ENCODE data around the gene COL6A3.
A peak's percentile ranks its signal among the peaks of the same experiment; 100 is the strongest.

COL6A3 gene

GRCh38 chr2:237350070-237350469 lies 63.9 kb downstream of the COL6A3 start:
- no peak for DNase-seq
- ATAC-seq = no peak

- ATAC-seq = no peak
- DNase-seq = no peak
These were observed 65.6 kb downstream of the COL6A3 start for GRCh38 chr2:237348281-237348865.

- no peak for ATAC-seq
These were observed 67.9 kb downstream of the COL6A3 start for GRCh38 chr2:237345891-237346640.

DNA sequence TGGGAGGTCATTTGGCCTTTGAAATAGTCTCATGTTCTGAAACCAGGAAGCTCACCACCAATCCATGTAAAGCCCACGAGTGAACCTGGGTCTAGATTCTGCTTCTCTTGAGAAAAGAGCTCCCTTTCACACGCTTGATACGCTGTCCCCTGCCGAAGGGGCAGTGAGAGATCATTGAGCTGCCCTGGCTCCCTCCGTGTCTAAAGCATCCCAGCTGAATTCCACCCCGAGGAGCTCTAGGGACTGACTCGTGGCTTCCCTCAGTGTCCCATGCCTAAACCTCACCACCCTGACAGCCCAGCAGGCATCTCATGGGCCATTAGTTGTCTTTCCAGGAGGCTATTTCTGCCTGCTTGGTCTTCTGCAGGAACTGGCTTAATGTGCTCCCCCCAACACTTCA lies 68.6 kb downstream of the COL6A3 start:
- ATAC-seq (no peak), DNase-seq (no peak)

More at GRCh38 chr2:237345891-237346640, 67.9 kb downstream of the COL6A3 start:
- DNase-seq = no peak

DNA sequence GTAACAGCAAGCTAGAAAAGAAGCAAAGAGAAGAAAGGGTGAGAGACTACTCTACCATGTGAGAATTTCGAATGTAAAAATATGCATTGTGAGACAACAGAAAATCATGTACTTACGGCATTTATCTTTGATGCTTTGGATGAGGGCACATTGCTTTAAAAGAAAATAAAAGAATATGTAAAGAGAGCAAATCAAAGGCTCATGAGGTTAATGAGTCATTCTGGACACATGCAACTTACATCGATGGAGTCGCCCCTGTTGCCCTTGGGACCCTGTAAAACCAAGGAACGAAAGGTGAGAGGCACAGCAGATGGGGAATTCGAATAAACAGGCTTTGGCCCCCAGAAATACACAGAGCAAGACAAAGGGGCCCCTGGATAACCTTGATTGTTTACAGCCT lies 69.0 kb downstream of the COL6A3 start:
- no peak for ATAC-seq
- no peak for DNase-seq

GRCh38 chr2:237343993-237344392 lies 70.0 kb downstream of the COL6A3 start:
- ATAC-seq (no peak), DNase-seq (no peak)

- no peak for DNase-seq
- no peak for ATAC-seq
These were observed 72.1 kb downstream of the COL6A3 start for GRCh38 chr2:237341872-237342271.

GRCh38 chr2:237337586-237337985 lies 76.4 kb downstream of the COL6A3 start:
- DNase-seq (no peak), ATAC-seq (no peak)

DNA sequence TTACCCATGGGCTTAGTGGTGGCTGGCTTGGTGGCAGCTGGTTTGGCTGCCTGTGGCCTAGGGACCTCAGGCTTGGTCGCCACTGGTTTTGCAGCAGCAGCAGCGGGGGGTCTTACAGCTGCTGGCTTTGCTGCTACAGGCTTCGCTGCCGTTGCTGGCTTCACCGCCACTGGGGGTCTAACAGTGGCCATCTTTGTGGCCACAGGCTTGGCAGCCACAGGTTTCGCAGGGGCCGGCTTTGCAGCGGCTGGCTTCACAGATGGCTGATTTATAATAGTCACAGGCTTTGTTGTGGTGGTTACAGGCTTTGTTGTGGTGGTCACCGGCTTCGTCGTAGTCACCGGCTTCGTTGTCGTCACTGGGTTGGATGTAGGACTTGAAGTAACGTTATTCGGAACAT lies 77.8 kb downstream of the COL6A3 start:
- DNase-seq = no peak
- no peak for ATAC-seq

DNA sequence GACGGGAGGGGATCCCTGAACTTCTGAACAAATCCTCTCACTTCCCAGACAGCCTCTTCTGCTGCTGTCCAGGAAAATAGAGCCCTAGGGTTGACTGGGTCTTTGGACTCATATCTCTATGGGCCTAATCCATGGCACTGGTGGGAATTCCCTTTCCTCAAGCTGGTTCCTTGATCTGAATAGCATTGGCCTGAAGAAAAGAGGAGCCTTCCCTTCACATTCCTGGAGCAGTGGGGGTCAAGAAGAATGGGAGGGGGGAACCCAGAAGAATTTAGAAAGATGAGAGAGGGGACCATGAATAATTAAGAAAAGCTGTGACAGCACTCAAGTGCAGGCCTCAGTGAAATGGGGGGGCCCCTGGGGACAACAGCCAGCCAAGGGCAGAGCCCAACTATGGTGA lies 80.2 kb downstream of the COL6A3 start:
- ATAC-seq (no peak), DNase-seq (no peak)

GRCh38 chr2:237330541-237330940 lies 83.4 kb downstream of the COL6A3 start:
- ATAC-seq (no peak), DNase-seq (no peak)

- ATAC-seq (no peak), DNase-seq (no peak)
These were observed 86.6 kb downstream of the COL6A3 start for GRCh38 chr2:237327175-237327950.

- ATAC-seq = no peak
- no peak for DNase-seq
These were observed 87.4 kb downstream of the COL6A3 start for GRCh38 chr2:237326266-237327171.

- ATAC-seq (no peak), DNase-seq (no peak)
These were observed 89.1 kb downstream of the COL6A3 start for GRCh38 chr2:237324837-237325236.

- DNase-seq = no peak
These were observed 89.5 kb downstream of the COL6A3 start for GRCh38 chr2:237324405-237324831.

DNA sequence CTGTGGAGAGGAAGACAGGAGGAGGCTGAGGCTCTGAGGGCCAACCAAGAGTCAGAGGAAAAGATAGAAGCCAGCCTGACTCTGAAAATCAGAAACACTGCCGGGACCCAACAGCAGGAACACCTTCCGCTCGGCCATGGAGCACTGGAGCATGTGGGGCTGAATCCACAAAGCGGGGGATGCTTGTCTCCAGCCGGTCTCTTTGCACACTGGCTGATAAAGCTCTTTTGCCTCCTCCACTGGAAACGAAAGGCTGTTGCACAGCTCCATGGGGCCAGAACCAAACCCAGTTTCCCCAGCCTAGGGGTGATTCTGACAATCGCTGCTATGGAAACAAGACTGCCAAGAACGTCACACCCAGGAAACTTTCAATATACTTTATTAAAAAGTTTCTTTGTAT lies 90.3 kb downstream of the COL6A3 start:
- no peak for ATAC-seq
- no peak for DNase-seq

More at GRCh38 chr2:237324405-237324831, 89.5 kb downstream of the COL6A3 start:
- ATAC-seq = no peak

DNA sequence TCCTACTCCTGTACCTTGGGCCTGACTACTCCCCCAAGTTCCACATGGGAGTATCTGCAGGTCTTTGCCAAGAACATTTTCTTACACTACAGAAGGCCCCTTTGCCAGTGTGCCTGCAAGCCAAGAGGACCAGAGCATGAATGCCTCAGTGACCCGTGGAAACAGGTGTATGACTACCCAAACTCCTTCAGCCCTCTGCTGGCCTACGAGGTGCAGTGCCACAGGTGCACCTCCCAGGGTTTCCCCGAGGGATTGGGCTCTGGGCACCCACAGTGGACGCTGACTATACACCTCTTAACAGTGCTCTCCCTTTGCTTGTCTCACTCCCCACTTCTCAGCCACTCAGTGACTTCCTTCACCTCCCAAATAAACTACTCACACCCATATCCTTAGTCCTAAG lies 91.4 kb downstream of the COL6A3 start:
- DNase-seq (peak; percentile 11), ATAC-seq (peak; percentile 22)

- DNase-seq (no peak), ATAC-seq (no peak)
These were observed 92.2 kb downstream of the COL6A3 start for GRCh38 chr2:237321746-237322145.

DNA sequence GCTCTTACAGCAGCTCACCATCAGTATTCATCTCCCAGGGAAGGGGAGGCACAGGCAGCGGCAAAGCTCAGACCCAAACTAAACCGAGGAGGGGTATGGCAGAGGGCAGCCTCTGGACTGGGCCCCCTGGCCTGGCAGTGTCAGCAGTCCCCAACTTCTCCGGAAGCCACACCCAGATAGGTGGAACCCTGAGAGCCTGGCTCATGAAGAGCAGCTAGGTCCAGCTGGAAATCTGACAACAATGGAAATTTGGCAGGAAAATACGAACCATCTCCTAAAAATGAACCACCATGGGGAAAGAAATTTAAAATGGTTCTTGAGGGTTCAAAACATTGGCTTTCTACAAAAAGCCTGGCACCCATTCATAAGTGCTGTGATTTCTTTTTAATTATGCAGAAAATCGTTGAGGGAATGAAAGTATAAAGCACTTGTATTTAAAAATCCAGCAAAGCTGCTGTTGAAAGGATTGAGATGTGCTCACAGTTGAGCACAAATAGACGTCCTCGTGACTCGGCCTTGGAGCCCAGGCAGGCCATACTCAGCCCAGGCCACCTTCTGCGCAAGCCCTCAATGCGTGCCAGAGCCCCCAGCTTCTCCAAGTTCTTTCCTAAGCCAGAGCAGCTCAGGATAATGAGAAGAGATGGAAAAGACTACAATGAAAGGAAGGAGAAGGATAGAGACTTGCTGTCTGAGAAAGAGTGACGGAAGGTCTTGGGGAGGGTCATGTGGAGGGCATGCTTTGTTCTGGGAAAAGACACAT lies 93.0 kb downstream of the COL6A3 start:
- DNase-seq (no peak), ATAC-seq (no peak)

GRCh38 chr2:237319887-237320286 lies 94.1 kb downstream of the COL6A3 start:
- ATAC-seq = no peak
- DNase-seq = no peak

DNA sequence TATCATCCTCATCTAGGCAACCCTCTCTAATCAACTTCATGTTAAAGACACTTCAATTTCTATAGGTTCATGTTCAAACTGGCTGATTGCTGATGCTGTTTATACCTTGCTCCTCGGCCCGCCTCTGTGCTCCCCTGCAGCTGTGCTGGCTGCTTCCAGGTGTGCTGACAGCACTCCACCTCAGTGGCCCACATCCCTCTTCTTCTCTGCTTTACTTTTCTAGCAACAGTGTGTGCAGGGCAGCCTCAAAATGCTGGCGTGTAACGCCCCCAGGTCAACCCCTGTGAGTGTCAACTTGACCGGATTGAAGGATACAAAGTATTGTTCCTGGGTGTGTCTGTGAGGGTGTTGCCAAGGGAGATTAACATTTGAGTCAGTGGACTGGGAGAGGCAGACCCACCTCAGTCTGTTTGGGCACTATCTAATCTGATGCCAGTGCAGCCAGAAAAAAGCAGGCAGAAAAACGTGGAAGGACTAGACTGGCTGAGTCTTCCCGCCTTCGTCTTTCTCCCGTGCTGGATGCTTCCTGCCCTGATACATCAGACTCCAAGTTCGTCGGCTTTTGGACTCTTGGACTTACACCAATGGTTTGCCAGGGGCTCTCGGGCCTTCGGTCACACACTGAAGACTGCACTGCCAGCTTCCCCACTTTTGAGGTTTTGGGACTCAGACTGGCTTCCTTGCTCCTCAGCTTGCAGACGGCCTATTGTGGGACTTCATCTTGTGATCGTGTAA lies 94.7 kb downstream of the COL6A3 start:
- no peak for DNase-seq
- no peak for ATAC-seq

Measured in stimulated activated naive CD8-positive, alpha-beta T cell treated with anti-CD3 and anti-CD28 coated beads, Interleukin-15, Interleukin-2, amounts not matched to agents 100 U/mL and 50 U/mL, for 24 hours (primary cell).